ENCODE data around the gene EMC10. TPM values are rescaled to one million over a fixed set of nuclear protein-coding genes. Genes with fewer than 3 reads are reported as not detected.
A peak's percentile ranks its signal among the peaks of the same experiment; 100 is the strongest.
"Not testable (repeated sequence)": the region's sequence is repeated elsewhere in the genome, so short reads cannot be mapped to it uniquely, and the experiment has no call there.

Gene EMC10
- total RNA-seq, 4 donors from 2014 or later: 48.5 to 79.4 (median 59.7) TPM

DNA sequence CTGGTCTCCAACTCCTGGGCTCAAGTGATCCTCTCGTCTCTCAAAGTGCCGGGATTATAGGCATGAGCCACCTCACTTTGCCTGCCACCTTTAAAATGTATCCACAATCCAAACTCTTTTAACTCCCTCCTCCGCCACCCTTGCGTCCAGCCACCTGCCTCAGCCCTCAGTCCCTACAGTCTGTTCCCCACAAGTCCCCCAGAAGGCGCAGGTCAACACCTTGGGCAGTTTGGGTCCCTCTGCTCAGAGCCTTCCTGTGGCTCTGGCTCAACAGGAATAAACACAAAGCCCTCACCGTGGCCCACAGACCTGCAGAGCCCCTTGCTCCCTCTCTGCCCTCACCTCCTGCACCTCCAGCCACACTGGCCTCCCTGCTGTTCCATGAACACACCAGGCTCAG is 7.5 kb upstream of the EMC10 start:
- no peak for TF ChIP-seq POLR2A (IDR thresholded peaks at IDR 0.05)
- TF ChIP-seq EP300 (IDR thresholded peaks at IDR 0.05): no peak
- TF ChIP-seq, protein P1, sequence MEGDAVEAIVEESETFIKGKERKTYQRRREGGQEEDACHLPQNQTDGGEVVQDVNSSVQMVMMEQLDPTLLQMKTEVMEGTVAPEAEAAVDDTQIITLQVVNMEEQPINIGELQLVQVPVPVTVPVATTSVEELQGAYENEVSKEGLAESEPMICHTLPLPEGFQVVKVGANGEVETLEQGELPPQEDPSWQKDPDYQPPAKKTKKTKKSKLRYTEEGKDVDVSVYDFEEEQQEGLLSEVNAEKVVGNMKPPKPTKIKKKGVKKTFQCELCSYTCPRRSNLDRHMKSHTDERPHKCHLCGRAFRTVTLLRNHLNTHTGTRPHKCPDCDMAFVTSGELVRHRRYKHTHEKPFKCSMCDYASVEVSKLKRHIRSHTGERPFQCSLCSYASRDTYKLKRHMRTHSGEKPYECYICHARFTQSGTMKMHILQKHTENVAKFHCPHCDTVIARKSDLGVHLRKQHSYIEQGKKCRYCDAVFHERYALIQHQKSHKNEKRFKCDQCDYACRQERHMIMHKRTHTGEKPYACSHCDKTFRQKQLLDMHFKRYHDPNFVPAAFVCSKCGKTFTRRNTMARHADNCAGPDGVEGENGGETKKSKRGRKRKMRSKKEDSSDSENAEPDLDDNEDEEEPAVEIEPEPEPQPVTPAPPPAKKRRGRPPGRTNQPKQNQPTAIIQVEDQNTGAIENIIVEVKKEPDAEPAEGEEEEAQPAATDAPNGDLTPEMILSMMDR (IDR thresholded peaks at IDR 0.05): no peak
- H3K36me3 ChIP-seq: no peaks in the 10 kb centered on the region
- 84 to 88% methylated on average over 6 of the region's 6 CpGs for WGBS, 2 donors
- H3K27ac ChIP-seq: no peak overlapping the region
- no peaks in the 10 kb centered on the region for H3K9me3 ChIP-seq
- DNase-seq (ENCODE audit: low spot score in 2 of 2): no peak
- H3K27me3 ChIP-seq: peaks cover 0 to 5% of the 10 kb centered on the region in 2 donors
- no peak overlapping the region for H3K4me3 ChIP-seq
- H3K4me1 ChIP-seq: no peaks in the 10 kb centered on the region

DNA sequence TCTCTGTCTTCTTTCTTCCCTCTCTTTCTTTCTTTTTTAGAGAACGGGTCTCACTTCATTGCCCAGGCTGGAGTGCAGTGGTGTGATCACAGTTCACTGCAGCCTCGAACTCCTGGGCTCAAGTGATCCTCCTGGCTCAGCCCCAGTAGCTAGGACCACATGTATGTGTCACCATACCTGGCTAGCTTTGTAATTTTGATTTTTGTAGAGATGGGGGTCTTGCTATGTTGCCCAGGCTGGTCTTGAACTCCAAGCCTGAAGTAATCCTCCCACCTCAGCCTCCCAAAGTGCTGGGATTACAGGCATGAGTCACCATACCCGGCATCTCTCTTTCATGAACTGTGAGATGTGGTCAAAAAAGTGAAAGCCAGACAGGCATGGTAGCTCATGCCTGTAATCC is 3.0 kb upstream of the EMC10 start:
- not testable (repeated sequence) for H3K27ac ChIP-seq; H3K4me3 ChIP-seq; DNase-seq (ENCODE audit: low spot score in 2 of 2); H3K9me3 ChIP-seq; H3K36me3 ChIP-seq; H3K27me3 ChIP-seq
- 65 to 71% methylated on average over 3 of the region's 3 CpGs for WGBS, 2 donors
- peaks cover 0 to 17% (median 13%) of the 10 kb centered on the region in 4 donors for H3K4me1 ChIP-seq

DNA sequence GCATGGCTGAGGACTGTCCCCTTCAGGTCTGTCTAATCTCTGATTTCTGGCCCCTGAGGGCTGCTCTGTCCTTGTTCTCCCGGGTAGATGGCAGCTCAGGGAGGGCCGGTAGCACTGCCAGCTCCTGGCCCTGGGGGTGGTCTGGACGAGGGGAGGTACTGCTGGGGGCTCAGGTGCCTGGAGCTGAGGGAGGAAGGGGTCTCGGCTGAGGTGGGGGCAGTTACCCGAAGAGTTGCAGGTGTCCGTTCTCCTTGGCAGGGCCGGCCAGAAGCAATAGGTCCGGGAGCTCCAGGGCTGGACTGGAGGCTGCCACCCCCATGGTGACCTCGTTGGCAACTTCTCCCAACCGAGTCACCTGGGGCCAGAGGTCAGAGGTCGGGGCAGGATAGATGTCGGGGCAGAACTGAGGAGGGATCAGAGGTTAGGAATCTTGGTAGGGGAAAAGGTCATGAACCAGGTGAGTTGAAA is 1.2 kb upstream of the EMC10 start:
- TF ChIP-seq, protein P1 (IDR thresholded peaks at IDR 0.05): no peak
- no peak for TF ChIP-seq POLR2A (IDR thresholded peaks at IDR 0.05)
- TF ChIP-seq EP300 (IDR thresholded peaks at IDR 0.05): no peak
- no peaks in the 10 kb centered on the region for H3K9me3 ChIP-seq
- H3K27me3 ChIP-seq: no peaks in the 10 kb centered on the region
- DNase-seq (ENCODE audit: low spot score in 2 of 2): no peak
- WGBS, 2 donors: 74 to 77% methylated on average over 10 to 12 of the region's 12 CpGs
- H3K4me1 ChIP-seq: peaks cover 0 to 24% (median 14%) of the 10 kb centered on the region in 4 donors
- peaks cover 0 to 20% (median 4%) of the 10 kb centered on the region in 3 donors for H3K36me3 ChIP-seq
- H3K27ac ChIP-seq: no peak overlapping the region
- H3K4me3 ChIP-seq: no peak overlapping the region

DNA sequence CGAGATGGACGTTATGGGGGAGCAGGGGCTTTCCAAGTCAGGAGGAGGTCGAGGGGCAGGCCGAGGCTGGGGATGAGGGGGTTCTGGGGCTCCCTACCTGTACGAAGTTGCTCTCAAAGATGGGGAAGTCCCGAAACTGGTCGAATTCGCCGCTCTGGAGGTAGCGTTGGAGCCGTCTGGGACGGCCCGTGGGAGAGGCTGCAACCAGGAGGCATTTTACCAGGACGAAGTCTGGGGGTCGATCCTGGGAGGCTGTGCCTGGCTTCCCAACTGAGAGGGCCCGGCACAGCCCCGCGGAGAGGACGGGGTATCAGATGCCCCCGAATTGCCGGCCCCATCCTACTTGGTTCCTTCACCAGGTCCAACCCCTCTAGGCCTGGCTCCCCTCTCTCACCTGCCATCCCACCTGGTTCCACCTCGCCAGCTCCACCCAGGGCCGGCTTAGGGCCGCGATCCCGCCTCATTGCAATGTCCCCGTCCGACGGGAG is 527 bp upstream of the EMC10 start:
- no peak for DNase-seq (ENCODE audit: low spot score in 2 of 2)
- H3K27ac ChIP-seq: peak overlapping the region in 2 of 4 donors; percentile 83 to 85
- H3K9me3 ChIP-seq: no peaks in the 10 kb centered on the region
- H3K36me3 ChIP-seq: peaks cover 0 to 27% (median 11%) of the 10 kb centered on the region in 3 donors
- H3K4me3 ChIP-seq: peak overlapping the region; percentile 77 to 91 (median 87)
- WGBS, 2 donors: 70 to 73% methylated on average over 29 of the region's 29 CpGs
- no peaks in the 10 kb centered on the region for H3K27me3 ChIP-seq
- peaks cover 0 to 24% (median 14%) of the 10 kb centered on the region in 4 donors for H3K4me1 ChIP-seq
- TF ChIP-seq POLR2A (IDR thresholded peaks at IDR 0.05) (no peak), EP300 (IDR thresholded peaks at IDR 0.05) (no peak)
- TF ChIP-seq, protein P1 (IDR thresholded peaks at IDR 0.05): no peak

DNA sequence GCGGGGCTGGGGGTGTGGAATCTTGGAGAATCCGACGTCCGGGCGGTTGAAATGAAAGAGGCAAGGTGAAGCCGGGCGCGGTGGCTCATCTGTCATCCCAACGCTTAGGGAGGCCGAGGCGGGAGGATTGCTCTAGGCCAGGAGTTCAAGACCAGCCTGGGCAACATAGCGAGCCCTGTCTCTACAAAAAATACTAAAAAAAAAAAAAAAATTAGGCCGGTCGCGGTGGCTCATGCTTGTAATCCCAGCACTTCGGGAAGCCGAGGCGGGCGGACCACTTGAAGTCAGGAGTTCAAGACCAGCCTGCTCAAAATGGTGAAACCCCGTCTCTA is 566 bp downstream of the EMC10 start:
- peak overlapping the region; percentile 77 to 91 (median 87) for H3K4me3 ChIP-seq
- DNase-seq (ENCODE audit: low spot score in 2 of 2): no peak
- H3K4me1 ChIP-seq: peaks cover 0 to 24% (median 14%) of the 10 kb centered on the region in 4 donors
- H3K9me3 ChIP-seq: no peaks in the 10 kb centered on the region
- peaks cover 0 to 38% (median 12%) of the 10 kb centered on the region in 3 donors for H3K36me3 ChIP-seq
- 17 to 21% methylated on average over 19 to 20 of the region's 20 CpGs for WGBS, 2 donors
- H3K27ac ChIP-seq: peak overlapping the region in 3 of 4 donors; percentile 65 to 85 (median 83)
- no peak for TF ChIP-seq POLR2A (IDR thresholded peaks at IDR 0.05)
- TF ChIP-seq, protein P1 (IDR thresholded peaks at IDR 0.05): no peak
- TF ChIP-seq EP300 (IDR thresholded peaks at IDR 0.05): no peak
- H3K27me3 ChIP-seq: no peaks in the 10 kb centered on the region
